Measurements from ENCODE around the gene SOS1.

Gene SOS1

DNA sequence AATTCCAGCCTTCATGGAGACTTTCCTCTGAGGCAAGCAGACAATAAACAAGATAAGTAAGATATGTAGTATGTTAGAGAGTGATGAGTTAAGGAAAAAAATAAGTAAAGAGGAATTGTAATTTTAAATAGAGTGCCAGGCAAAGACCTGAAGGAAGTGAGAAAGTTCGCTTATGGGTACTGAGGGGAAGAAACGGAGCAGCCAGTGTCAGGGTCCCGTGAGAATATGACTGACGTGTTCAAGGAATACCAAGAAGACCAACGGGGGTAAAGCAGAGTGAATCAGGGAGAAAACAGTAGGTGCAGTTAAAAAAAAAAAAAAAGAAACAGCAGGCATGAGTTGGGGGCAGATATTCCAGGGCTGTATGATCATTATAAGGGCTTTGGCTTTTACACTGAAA, 186.1 kb downstream of the SOS1 start:
- DNase-seq: no peak

- no peak for DNase-seq
Observed at GRCh38 chr2:38933653-38934052, 187.2 kb downstream of the SOS1 start.

DNA sequence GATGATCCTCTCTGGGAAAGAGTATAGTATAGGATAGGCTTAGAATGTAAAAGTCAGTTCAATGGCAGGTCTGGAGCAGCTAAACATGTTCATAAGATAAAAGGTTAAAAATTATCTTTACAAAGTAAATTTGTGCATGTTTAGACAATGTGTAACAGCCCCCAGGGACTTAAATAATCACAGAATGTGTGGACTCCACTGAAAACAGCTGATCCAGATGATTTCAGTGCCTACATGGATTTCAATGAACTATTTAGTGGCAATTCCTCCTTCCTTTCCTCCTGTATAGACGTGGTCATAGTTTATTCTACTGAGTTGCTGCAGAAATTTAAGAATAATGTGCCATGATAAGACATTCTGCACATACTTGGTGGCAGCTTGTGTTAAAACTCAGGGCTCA, 188.3 kb downstream of the SOS1 start:
- no peak for DNase-seq

All from nucleus accumbens (tissue), 56 donors.